Astrocyte (in vitro differentiated cells and primary cell): ENCODE data around the gene ADRB1. TPM values are rescaled to one million over a fixed set of nuclear protein-coding genes. Genes with fewer than 3 reads are reported as not detected.

Experiments
- DNase-seq: peaks from one replicate; pipeline ENCODE4 v3.0.0-alpha.2; 2010; ENCODE audit warnings: low read depth
- FAIRE-seq: peaks from 2 replicates; lab custom pipeline; 2011; peaks lifted over from hg19 to GRCh38; lab: Jason Lieb, UNC
- H2AFZ ChIP-seq: 2 replicates; pipeline ENCODE4 v1.6.0; 2012; ENCODE audit warnings: low read depth, low read length, inconsistent platforms
- H3K27ac ChIP-seq: 2 replicates; pipeline ENCODE4 v1.5.1; 2011; ENCODE audit warnings: low read depth, low read length, inconsistent platforms
- H3K27me3 ChIP-seq: 2 replicates; pipeline ENCODE4 v1.6.0; 2011; ENCODE audit warnings: low read length, inconsistent platforms; ENCODE audit not compliant: insufficient read depth
- H3K36me3 ChIP-seq: 2 replicates; pipeline ENCODE4 v1.5.1; 2011; ENCODE audit warnings: low read length, inconsistent platforms; ENCODE audit not compliant: insufficient read depth
- H3K4me1 ChIP-seq: 2 replicates; pipeline ENCODE4 v1.5.1; 2011; ENCODE audit warnings: low read length, inconsistent platforms; ENCODE audit not compliant: insufficient read depth
- H3K4me2 ChIP-seq: 2 replicates; pipeline ENCODE4 v1.6.0; 2012; ENCODE audit warnings: low read length, inconsistent platforms
- H3K4me3 ChIP-seq: 2 replicates; pipeline ENCODE4 v1.5.1; 2011; ENCODE audit warnings: low read depth, mild to moderate bottlenecking, low read length, inconsistent platforms; ENCODE audit not compliant: insufficient read depth
- H3K79me2 ChIP-seq: 2 replicates; pipeline ENCODE4 v1.6.0; 2012; ENCODE audit warnings: mild to moderate bottlenecking, low read length, inconsistent platforms; ENCODE audit not compliant: insufficient read depth
- H3K9ac ChIP-seq: 2 replicates; pipeline ENCODE4 v1.6.0; 2012; ENCODE audit warnings: mild to moderate bottlenecking, low read length, inconsistent platforms
- H3K9me3 ChIP-seq: 2 replicates; pipeline ENCODE4 v1.5.1; 2012; ENCODE audit warnings: low read depth, mild to moderate bottlenecking, low read length, inconsistent platforms; ENCODE audit not compliant: insufficient read depth
- H4K20me1 ChIP-seq: 2 replicates; pipeline ENCODE4 v1.6.0; 2012; ENCODE audit warnings: low read length, inconsistent platforms; ENCODE audit not compliant: insufficient read depth
- H3K27ac Mint-ChIP-seq: one replicate; pipeline ENCODE4 v1.8.0; 2021; ENCODE audit warnings: mild to moderate bottlenecking, mixed read lengths; ENCODE audit not compliant: unreplicated experiment
- H3K27me3 Mint-ChIP-seq: one replicate; pipeline ENCODE4 v1.8.0; 2021; ENCODE audit warnings: low read depth, mixed read lengths; ENCODE audit not compliant: unreplicated experiment
- H3K36me3 Mint-ChIP-seq: one replicate; pipeline ENCODE4 v1.8.0; 2021; ENCODE audit warnings: low read depth, mixed read lengths; ENCODE audit not compliant: unreplicated experiment
- H3K4me1 Mint-ChIP-seq: one replicate; pipeline ENCODE4 v1.8.0; 2021; ENCODE audit warnings: low read depth, mixed read lengths; ENCODE audit not compliant: unreplicated experiment
- H3K4me3 Mint-ChIP-seq: one replicate; pipeline ENCODE4 v1.8.0; 2021; ENCODE audit warnings: mild to moderate bottlenecking, moderate library complexity, mixed read lengths; ENCODE audit not compliant: unreplicated experiment
- H3K9me3 Mint-ChIP-seq: one replicate; pipeline ENCODE4 v1.8.0; 2021; ENCODE audit warnings: mild to moderate bottlenecking, mixed read lengths; ENCODE audit not compliant: unreplicated experiment
- EZH2 ChIP-seq: IDR thresholded peaks from 2 replicates; pipeline ENCODE4 v1.6.1; 2012; ENCODE audit warnings: mild to moderate bottlenecking, low read length, inconsistent platforms; ENCODE audit not compliant: insufficient read depth
- total RNA-seq: library from RNA; stranded (reverse); gene quantifications from 2 replicates; pipeline ENCODE4 v1.2.1, GENCODE V29; 2021
- TF ChIP-seq, protein P1 (sequence below): IDR thresholded peaks from 2 replicates; pipeline ENCODE4 v1.5.1; 2011; ENCODE audit warnings: low read depth, mild to moderate bottlenecking, inconsistent platforms, low read length, moderate library complexity; ENCODE audit not compliant: insufficient read depth

ADRB1 gene
- total RNA-seq, 1 donor from 2014 or later: 1.3 TPM

DNA sequence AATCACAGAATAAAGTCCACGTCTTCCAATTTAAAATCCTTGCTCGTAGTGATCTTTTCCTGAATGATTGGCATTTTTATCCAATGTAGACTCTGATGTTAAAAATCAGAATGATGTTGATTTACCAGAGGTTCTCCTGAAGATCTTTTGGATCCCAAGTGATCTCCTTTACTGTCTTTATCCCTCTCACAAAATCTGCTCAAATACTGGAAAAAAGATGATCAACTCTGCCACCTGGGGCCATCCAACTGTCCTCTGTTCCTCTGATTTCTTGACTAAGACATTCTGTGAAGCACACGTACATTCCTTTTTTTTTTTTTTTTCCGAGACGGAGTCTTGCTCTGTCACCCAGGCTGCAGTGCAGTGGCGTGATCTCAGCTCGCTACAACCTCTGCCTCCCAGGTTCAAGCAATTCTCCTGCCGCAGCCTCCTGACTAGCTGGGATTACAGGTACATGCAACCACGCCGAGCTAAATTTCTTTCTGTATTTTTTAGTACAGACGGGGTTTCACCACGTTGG, 18.0 kb upstream of the ADRB1 start:
- H2AFZ ChIP-seq: no peak overlapping the region
- FAIRE-seq: no peak
- H3K79me2 ChIP-seq: no peaks in the 10 kb centered on the region
- no peaks in the 10 kb centered on the region for H3K27me3 ChIP-seq
- no peak overlapping the region for H3K4me2 ChIP-seq
- peaks cover 27% of the 10 kb centered on the region for H3K4me1 Mint-ChIP-seq
- H3K27ac ChIP-seq: peak overlapping the region; percentile 87
- H3K9me3 ChIP-seq: no peaks in the 10 kb centered on the region
- no peak overlapping the region for H3K4me3 Mint-ChIP-seq
- peak overlapping the region; percentile 93 for H3K27ac Mint-ChIP-seq
- H4K20me1 ChIP-seq: no peaks in the 10 kb centered on the region
- H3K27me3 Mint-ChIP-seq: peaks cover 5% of the 10 kb centered on the region
- peaks cover 17% of the 10 kb centered on the region for H3K4me1 ChIP-seq
- no peak overlapping the region for H3K9ac ChIP-seq
- H3K36me3 ChIP-seq: no peaks in the 10 kb centered on the region
- DNase-seq: no peak
- H3K9me3 Mint-ChIP-seq: peaks cover 3% of the 10 kb centered on the region
- TF ChIP-seq, protein P1, sequence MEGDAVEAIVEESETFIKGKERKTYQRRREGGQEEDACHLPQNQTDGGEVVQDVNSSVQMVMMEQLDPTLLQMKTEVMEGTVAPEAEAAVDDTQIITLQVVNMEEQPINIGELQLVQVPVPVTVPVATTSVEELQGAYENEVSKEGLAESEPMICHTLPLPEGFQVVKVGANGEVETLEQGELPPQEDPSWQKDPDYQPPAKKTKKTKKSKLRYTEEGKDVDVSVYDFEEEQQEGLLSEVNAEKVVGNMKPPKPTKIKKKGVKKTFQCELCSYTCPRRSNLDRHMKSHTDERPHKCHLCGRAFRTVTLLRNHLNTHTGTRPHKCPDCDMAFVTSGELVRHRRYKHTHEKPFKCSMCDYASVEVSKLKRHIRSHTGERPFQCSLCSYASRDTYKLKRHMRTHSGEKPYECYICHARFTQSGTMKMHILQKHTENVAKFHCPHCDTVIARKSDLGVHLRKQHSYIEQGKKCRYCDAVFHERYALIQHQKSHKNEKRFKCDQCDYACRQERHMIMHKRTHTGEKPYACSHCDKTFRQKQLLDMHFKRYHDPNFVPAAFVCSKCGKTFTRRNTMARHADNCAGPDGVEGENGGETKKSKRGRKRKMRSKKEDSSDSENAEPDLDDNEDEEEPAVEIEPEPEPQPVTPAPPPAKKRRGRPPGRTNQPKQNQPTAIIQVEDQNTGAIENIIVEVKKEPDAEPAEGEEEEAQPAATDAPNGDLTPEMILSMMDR: no peak
- TF ChIP-seq EZH2: no peak
- H3K4me3 ChIP-seq: no peak overlapping the region
- H3K36me3 Mint-ChIP-seq: no peaks in the 10 kb centered on the region

DNA sequence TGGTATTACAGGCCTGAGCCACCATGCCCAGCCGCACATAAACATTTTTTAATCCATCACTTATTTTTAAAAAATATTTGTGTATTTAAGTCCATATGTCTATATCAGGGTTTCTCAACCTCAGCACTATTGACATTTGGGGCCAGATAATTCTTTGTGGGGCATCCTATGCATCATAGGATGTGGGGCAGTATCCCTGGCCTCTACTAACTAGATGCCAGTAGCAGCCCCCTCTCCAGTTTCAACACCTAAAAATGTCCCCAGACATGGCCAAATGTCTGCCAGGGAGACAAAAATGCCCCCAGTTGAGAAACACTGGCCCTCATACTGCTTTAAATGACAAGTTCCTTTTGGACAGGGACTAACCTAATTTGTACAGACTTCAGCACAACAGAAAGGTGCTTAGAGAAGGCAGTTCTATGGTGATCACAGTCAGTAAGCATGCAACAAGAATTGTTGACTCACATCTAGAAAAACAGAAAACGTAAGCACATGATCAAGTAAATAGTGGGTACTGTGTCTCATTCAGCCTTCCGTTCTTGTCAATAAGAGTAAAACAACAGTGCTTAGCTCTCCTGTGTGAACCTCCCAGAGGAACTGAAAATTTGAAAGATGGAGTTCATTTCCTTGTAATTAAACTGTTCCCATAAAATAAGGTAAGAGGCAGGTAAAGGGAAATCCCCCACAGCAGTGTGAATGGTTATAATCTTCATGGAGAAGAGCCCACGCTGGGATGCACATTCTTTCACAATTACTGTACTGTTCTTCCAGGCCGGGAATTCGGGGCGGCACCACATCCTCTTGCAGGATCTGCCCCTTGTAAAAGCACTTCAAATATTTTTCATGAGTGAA, 17.3 kb upstream of the ADRB1 start:
- Mint-ChIP-seq H3K36me3 (no peaks in the 10 kb centered on the region), H3K4me1 (peaks cover 27% of the 10 kb centered on the region), H3K27me3 (peaks cover 5% of the 10 kb centered on the region), H3K27ac (peak overlapping the region; percentile 93), H3K4me3 (peak overlapping the region; percentile 30), H3K9me3 (peaks cover 3% of the 10 kb centered on the region)
- H2AFZ ChIP-seq: peak overlapping the region; percentile 36
- H3K4me2 ChIP-seq: peak overlapping the region; percentile 85
- H3K27ac ChIP-seq: peak overlapping the region; percentile 87
- no peaks in the 10 kb centered on the region for H3K9me3 ChIP-seq
- H4K20me1 ChIP-seq: no peaks in the 10 kb centered on the region
- peaks cover 17% of the 10 kb centered on the region for H3K4me1 ChIP-seq
- FAIRE-seq: peak; percentile 94
- DNase-seq: peak; percentile 79
- H3K9ac ChIP-seq: peak overlapping the region; percentile 67
- H3K79me2 ChIP-seq: no peaks in the 10 kb centered on the region
- TF ChIP-seq, protein P1: no peak
- peak overlapping the region; percentile 11 for H3K4me3 ChIP-seq
- H3K36me3 ChIP-seq: no peaks in the 10 kb centered on the region
- no peaks in the 10 kb centered on the region for H3K27me3 ChIP-seq

DNA sequence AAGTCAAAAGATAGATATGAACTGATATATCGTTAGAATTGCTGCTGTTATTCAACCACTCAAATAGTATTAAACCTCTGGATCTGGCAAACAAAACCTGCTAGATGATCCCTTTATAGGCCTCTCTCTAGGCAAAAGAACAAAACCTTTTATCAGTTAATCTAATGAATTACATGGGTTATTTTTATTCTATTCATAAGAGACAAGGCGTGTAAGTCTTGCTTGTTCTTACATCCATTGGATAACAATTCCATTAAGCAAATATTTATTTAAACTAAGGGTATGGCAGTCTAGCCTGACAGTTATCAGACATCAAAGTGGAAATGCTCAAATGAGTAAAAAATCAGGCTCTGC, 16.6 kb upstream of the ADRB1 start:
- H3K36me3 Mint-ChIP-seq: no peaks in the 10 kb centered on the region
- H3K27ac ChIP-seq: peak overlapping the region; percentile 87
- H3K9ac ChIP-seq: peak overlapping the region; percentile 67
- no peak for FAIRE-seq
- H3K9me3 Mint-ChIP-seq: peaks cover 3% of the 10 kb centered on the region
- H4K20me1 ChIP-seq: no peaks in the 10 kb centered on the region
- peak overlapping the region; percentile 85 for H3K4me2 ChIP-seq
- H3K27me3 ChIP-seq: no peaks in the 10 kb centered on the region
- no peak for TF ChIP-seq EZH2
- TF ChIP-seq, protein P1: no peak
- no peak for DNase-seq
- no peaks in the 10 kb centered on the region for H3K79me2 ChIP-seq
- no peaks in the 10 kb centered on the region for H3K9me3 ChIP-seq
- no peak overlapping the region for H2AFZ ChIP-seq
- no peaks in the 10 kb centered on the region for H3K36me3 ChIP-seq
- H3K27me3 Mint-ChIP-seq: peaks cover 5% of the 10 kb centered on the region
- H3K27ac Mint-ChIP-seq: peak overlapping the region; percentile 93
- H3K4me1 Mint-ChIP-seq: peaks cover 27% of the 10 kb centered on the region
- H3K4me3 ChIP-seq: peak overlapping the region; percentile 11
- peaks cover 17% of the 10 kb centered on the region for H3K4me1 ChIP-seq
- no peak overlapping the region for H3K4me3 Mint-ChIP-seq
